ENCODE results near the gene CYP2J2.
"Not testable (repeated sequence)": the region's sequence is repeated elsewhere in the genome, so short reads cannot be mapped to it uniquely, and the experiment has no call there.

CYP2J2 gene

DNA sequence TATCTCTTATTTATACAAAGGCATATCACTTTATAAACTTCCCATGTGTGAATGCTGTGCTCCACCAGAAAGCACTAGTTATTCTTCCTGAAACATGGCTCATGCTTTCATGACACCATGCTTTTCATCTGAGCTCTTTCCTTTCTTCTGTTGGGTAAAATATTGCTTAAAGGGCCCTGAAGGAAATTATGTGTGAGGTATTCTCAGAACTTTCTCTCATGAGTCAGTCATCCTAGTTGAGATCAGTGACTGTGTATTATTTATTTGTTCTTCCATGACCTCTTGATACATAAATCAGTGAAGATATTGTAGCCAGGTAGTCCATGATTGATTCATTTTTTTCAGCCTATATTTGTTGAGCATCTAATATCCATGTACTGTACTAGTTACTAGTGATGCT is 54.8 kb downstream of the CYP2J2 start:
- in situ Hi-C loops (cut with MboI; ENCODE audit: low sequenced_read_pairs): no loop called here
- H3K9me3 ChIP-seq: no peaks in the 10 kb centered on the region
- no peaks in the 10 kb centered on the region for H3K27me3 ChIP-seq (ENCODE audit: low read depth)
- H3K4me1 ChIP-seq: no peaks in the 10 kb centered on the region
- H3K36me3 ChIP-seq (replicated peaks): no peaks in the 10 kb centered on the region
- no peak overlapping the region for H3K4me3 ChIP-seq
- DNase-seq (ENCODE audit: low spot score in 2 of 2): no peak

DNA sequence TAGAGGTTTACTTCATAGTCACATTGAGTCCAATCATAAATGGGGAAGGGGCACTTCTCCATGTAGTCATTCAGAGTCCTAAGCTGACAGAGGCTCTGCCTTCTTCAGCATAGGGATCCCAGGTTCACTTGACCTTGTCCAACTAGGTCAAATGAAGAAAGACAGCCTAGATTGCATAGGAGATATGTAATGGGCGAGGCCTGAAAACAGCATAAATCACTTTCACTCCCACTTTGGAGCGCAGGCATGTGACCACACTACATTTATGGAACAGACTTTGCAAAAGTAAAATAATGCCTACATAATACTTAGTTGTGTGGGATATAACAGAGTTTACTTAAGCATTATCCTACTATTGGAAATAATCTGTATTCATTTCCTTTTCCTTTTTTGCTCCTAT is 60.1 kb downstream of the CYP2J2 start:
- no peaks in the 10 kb centered on the region for H3K36me3 ChIP-seq (replicated peaks)
- in situ Hi-C loops (cut with MboI; ENCODE audit: low sequenced_read_pairs): no loop called here
- H3K9me3 ChIP-seq: no peaks in the 10 kb centered on the region
- no peaks in the 10 kb centered on the region for H3K27me3 ChIP-seq (ENCODE audit: low read depth)
- H3K4me3 ChIP-seq: no peak overlapping the region
- no peak for DNase-seq (ENCODE audit: low spot score in 2 of 2)
- no peaks in the 10 kb centered on the region for H3K4me1 ChIP-seq

DNA sequence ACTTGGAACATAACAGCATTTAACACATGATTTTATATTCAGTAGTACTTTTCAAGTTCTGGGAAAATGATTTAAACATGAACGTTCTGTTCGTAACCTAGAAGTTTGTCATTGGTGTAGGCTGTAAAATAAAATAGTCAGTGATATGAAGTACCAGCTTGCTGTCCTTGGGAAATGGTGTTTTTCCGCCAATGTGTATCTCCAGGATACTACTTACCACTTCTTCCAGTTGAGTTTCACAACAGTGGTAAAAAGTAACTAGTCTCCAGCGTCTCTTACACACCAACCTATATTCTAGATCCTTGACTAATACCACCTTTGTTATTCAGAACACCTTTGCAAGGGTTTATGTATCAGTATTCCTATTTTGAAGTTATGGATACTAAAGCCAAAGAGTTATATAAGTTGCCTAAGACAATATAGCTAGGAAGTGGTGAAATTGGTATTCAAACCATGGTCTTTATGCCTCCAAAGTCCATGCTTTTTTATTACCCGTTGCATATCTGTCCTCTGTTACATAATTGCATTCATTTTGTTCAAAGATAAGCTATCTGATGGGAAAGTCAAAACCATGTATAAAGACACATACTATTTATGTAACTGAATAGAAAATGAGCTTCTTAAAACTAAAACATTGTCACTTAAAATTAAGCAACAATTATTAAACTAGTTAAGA is 68.8 kb downstream of the CYP2J2 start:
- in situ Hi-C loops (cut with MboI; ENCODE audit: low sequenced_read_pairs): no loop called here
- no peak for DNase-seq (ENCODE audit: low spot score in 2 of 2)
- Histone ChIP-seq H3K9me3 (no peaks in the 10 kb centered on the region), H3K27me3 (ENCODE audit: low read depth) (no peaks in the 10 kb centered on the region), H3K4me3 (no peak overlapping the region), H3K36me3 (replicated peaks) (no peaks in the 10 kb centered on the region), H3K4me1 (no peaks in the 10 kb centered on the region)

DNA sequence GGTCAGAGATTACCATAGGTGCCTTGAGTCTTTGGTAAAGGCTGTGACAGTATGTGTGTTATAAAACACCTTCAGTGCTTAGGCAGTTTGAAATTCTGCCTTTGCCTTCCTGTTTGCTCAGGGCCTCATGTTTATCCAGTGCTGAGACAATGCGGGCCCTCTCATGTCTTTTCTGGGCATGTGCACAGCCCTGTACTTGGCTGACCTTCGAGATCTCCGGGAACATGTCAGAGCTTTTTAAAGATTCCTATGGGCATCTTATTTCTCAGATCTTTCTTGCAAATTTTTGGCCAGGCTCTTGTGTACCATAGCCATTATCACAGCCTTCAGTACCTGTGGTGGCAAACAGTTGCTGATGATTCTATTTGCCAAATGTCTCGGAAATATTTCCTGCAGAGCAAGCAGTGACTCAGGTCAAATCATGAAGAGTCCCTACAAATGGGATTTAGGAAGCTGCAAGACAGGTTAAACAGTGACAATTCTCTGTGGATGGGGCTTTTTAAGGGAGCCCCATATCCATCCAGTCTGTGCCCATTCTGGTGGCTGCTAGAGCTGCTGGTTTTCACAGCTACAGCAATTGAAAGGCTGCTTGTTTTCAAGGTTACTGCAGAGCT is 69.7 kb downstream of the CYP2J2 start:
- no peaks in the 10 kb centered on the region for H3K27me3 ChIP-seq (ENCODE audit: low read depth)
- H3K9me3 ChIP-seq: no peaks in the 10 kb centered on the region
- DNase-seq (ENCODE audit: low spot score in 2 of 2): no peak
- no peaks in the 10 kb centered on the region for H3K4me1 ChIP-seq
- no peaks in the 10 kb centered on the region for H3K36me3 ChIP-seq (replicated peaks)
- in situ Hi-C loops (cut with MboI; ENCODE audit: low sequenced_read_pairs): no loop called here
- no peak overlapping the region for H3K4me3 ChIP-seq

DNA sequence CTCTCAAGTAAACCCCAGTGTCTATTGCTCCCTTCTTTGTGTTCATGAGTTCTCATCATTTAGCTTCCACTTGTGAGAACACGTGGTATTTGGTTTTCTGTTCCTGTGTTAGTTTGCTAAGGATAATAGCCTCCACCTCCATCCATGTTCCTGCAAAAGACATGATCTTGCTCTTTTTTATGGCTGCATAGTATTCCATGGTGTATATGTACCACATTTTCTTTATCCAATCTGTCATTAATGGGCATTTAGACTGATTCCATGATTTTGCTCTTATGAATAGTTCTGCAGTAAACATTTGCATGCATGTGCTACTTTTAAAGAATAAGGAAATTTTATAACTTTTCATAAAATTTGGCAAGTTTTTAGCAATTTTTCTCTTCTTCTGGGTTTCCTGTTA is 71.3 kb downstream of the CYP2J2 start:
- H3K4me1 ChIP-seq; H3K27me3 ChIP-seq (ENCODE audit: low read depth); H3K36me3 ChIP-seq (replicated peaks); in situ Hi-C loops (cut with MboI; ENCODE audit: low sequenced_read_pairs); H3K9me3 ChIP-seq; H3K4me3 ChIP-seq; DNase-seq (ENCODE audit: low spot score in 2 of 2): not testable (repeated sequence)

DNA sequence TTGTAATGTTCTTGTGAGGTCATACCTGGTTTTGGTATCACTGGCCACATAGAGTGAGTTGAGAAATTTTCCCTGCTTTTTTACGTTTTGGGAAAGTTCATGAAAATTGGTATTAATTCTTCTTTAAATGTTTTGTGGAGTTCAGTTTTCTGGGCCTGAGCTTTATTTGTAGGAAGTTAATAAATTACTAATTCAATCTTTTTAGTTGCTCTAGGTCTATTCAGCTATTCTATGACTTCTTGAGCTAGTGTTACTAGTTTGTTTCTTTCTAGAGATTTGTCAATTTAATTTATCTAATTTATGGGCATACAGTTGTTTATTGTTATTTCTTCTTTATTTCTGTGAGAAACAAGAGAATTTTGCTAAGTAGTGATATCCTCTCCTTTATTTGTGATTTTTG is 74.5 kb downstream of the CYP2J2 start:
- H3K27me3 ChIP-seq (ENCODE audit: low read depth): 0 out of 2 replicates have a peak, but pooled peaks cover 2% of the 10 kb centered on the region
- no peak for DNase-seq (ENCODE audit: low spot score in 2 of 2)
- no peaks in the 10 kb centered on the region for H3K36me3 ChIP-seq (replicated peaks)
- no peaks in the 10 kb centered on the region for H3K4me1 ChIP-seq
- no peaks in the 10 kb centered on the region for H3K9me3 ChIP-seq
- no peak overlapping the region for H3K4me3 ChIP-seq
- in situ Hi-C loops (cut with MboI; ENCODE audit: low sequenced_read_pairs): no loop called here

DNA sequence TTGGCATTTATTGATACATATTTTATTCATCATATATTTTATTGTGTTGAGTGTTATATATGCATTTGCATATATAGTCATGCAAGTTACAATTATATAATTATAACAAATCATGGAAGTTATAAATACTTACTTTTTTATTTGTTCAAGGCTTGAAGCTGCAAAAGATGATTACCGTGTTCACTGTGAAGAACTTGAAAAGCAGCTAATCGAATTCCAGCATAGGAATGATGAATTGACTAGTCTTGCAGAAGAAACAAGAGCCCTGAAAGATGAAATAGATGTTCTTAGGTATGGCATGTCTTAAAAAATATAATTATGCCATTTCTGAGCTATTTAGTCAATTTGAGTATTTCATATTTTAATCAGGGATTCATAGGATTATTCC is 79.7 kb downstream of the CYP2J2 start:
- H3K27me3 ChIP-seq (ENCODE audit: low read depth): 0 out of 2 replicates have a peak, but pooled peaks cover 3% of the 10 kb centered on the region
- 0 out of 2 replicates have a peak, but pooled peaks cover 2% of the 10 kb centered on the region for H3K4me1 ChIP-seq
- no peaks in the 10 kb centered on the region for H3K9me3 ChIP-seq
- DNase-seq (ENCODE audit: low spot score in 2 of 2): no peak
- H3K4me3 ChIP-seq: no peak overlapping the region
- H3K36me3 ChIP-seq (replicated peaks): no peaks in the 10 kb centered on the region
- in situ Hi-C loops (cut with MboI; ENCODE audit: low sequenced_read_pairs): no loop called here

DNA sequence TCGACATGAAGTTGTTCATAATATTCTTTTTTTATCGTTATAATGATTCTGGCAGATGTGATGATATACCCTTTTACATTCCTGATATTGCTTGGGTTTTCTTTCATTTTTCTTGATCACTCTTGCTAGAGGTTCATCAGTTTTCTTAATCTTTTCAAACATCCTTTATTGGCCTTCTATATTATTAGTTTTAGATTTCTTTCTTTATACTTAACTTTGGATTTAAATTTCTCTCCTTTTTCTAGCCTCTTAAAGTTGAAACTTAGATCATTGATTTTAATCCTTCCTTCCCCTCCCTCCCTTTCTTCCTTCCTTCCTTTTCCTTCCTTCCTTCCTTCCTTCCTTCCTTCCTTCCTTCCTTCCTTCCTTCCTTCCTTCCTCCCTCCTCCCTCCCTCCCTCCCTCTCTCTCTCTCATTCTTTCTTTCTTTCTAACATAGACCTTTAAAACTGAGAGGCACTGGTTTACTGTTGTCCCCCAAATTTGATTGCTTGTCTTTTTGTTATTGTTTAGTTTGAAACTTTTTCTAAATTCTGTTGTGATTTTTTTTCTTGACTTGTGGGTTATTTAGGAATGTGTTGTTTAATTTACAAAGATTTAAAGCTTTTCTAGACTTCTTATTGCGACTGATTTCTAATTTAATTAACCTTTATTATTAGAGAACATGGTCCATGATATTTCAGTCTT is 80.2 kb downstream of the CYP2J2 start:
- 0 out of 2 replicates have a peak, but pooled peaks cover 2% of the 10 kb centered on the region for H3K4me1 ChIP-seq
- H3K27me3 ChIP-seq (ENCODE audit: low read depth): 0 out of 2 replicates have a peak, but pooled peaks cover 3% of the 10 kb centered on the region
- no peaks in the 10 kb centered on the region for H3K36me3 ChIP-seq (replicated peaks)
- H3K4me3 ChIP-seq: no peak overlapping the region
- no peak for DNase-seq (ENCODE audit: low spot score in 2 of 2)
- in situ Hi-C loops (cut with MboI; ENCODE audit: low sequenced_read_pairs): no loop called here
- H3K9me3 ChIP-seq: no peaks in the 10 kb centered on the region

DNA sequence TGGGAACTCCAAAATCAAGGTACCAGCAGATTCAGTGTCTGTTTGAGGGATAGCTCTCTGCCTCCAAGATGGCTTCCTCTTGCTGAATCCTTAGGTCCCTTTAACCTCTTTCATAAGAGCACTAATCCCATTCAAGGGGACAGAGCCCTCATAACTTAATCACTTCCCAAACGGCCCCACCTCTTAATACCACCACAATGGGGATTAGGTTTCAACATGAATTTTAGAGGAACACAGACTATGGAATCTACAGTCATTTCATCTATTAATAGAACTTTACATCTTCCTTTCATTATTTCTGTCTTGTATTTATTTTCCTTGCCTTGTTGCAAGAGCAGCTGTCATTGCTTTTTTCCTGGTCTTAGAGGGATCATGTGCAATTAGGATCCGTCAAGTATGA is 81.5 kb downstream of the CYP2J2 start:
- no peaks in the 10 kb centered on the region for H3K36me3 ChIP-seq (replicated peaks)
- H3K27me3 ChIP-seq (ENCODE audit: low read depth): peaks cover 5% of the 10 kb centered on the region; the same call in 1 of the 2 replicates
- 0 out of 2 replicates have a peak, but pooled peaks cover 2% of the 10 kb centered on the region for H3K4me1 ChIP-seq
- in situ Hi-C loops (cut with MboI; ENCODE audit: low sequenced_read_pairs): no loop called here
- H3K9me3 ChIP-seq: no peaks in the 10 kb centered on the region
- H3K4me3 ChIP-seq: no peak overlapping the region
- peak; percentile 40 to 73 for DNase-seq (ENCODE audit: low spot score in 2 of 2)
